PC-9 (cell line): Measurements from ENCODE around the gene ACP1. TPM values are rescaled to one million over a fixed set of nuclear protein-coding genes. Genes with fewer than 3 reads are reported as not detected.

Experiments used
- BruUV-seq: library from RNA; stranded (reverse); fragments of 400-500 nt; replicated peaks from 2 replicates; lab custom pipeline; 2021; lab: Mats Ljungman, UMichigan
- CTCF ChIA-PET: fragments of 300-600 bp; sonication (Branson Sonifier 250); formaldehyde crosslinking; loops from one replicate; lab custom pipeline; 2022; ENCODE audit warnings: antibody characterized with exemption; lab: Charles Lee
- POLR2A ChIA-PET: fragments of 300-600 bp; sonication (Branson Sonifier 250); formaldehyde crosslinking; loops from one replicate; lab custom pipeline; 2022; ENCODE audit warnings: antibody characterized with exemption; ENCODE audit not compliant: unreplicated experiment; lab: Charles Lee
- DNase-seq, 2 experiments: peaks; one replicate each; pipeline versions ENCODE4 v3.0.0 to v3.0.0-alpha.2; 2015 to 2022; ENCODE audit warnings: mixed read lengths in 1 of 2
- H2AFZ ChIP-seq: fragments of 200-600 bp; sonication (generic); 2 replicates; pipeline ENCODE4 v1.8.1; 2017; ENCODE audit warnings: antibody characterized with exemption
- H3F3A ChIP-seq: fragments of 200-600 bp; sonication (generic); 2 replicates; pipeline ENCODE4 v1.8.1; 2017; ENCODE audit warnings: antibody characterized with exemption, mild to moderate bottlenecking, low read depth; ENCODE audit not compliant: insufficient read depth
- H3K27ac ChIP-seq: fragments of 200-600 bp; sonication (generic); 2 replicates; pipeline ENCODE4 v1.6.1; 2016; ENCODE audit warnings: mixed run types
- H3K27me3 ChIP-seq: fragments of 200-600 bp; sonication (generic); 2 replicates; pipeline ENCODE4 v1.6.1; 2016; ENCODE audit warnings: low read depth, mixed run types; ENCODE audit not compliant: insufficient read depth
- H3K36me3 ChIP-seq: fragments of 200-600 bp; sonication (generic); 2 replicates; pipeline ENCODE4 v1.6.1; 2016; ENCODE audit warnings: low read depth, mixed run types
- H3K4me1 ChIP-seq: fragments of 200-600 bp; sonication (generic); replicated peaks from 2 replicates; pipeline ENCODE4 v1.6.1; 2016; ENCODE audit warnings: mixed run types; ENCODE audit not compliant: insufficient read depth
- H3K4me2 ChIP-seq: fragments of 200-600 bp; sonication (generic); 2 replicates; pipeline ENCODE4 v1.6.1; 2017; ENCODE audit warnings: mixed run types
- H3K4me3 ChIP-seq: fragments of 200-600 bp; sonication (generic); 2 replicates; pipeline ENCODE4 v1.6.1; 2016; ENCODE audit warnings: mixed run types
- H3K79me2 ChIP-seq: fragments of 200-600 bp; sonication (generic); 2 replicates; pipeline ENCODE4 v1.6.1; 2017; ENCODE audit warnings: low read depth, mixed run types
- H3K9me2 ChIP-seq: fragments of 200-600 bp; sonication (generic); 2 replicates; pipeline ENCODE4 v1.8.1; 2017; ENCODE audit warnings: mild to moderate bottlenecking; ENCODE audit not compliant: insufficient read depth
- H3K9me3 ChIP-seq: fragments of 200-600 bp; sonication (generic); 2 replicates; pipeline ENCODE4 v1.8.1; 2016; ENCODE audit warnings: low read depth; ENCODE audit not compliant: insufficient read depth
- H4K20me1 ChIP-seq: fragments of 200-600 bp; sonication (generic); 2 replicates; pipeline ENCODE4 v1.8.1; 2017; ENCODE audit not compliant: insufficient read depth
- EZH2 ChIP-seq: fragments of 200-600 bp; sonication (generic); IDR thresholded peaks from 2 replicates; pipeline ENCODE4 v1.8.0; 2017; ENCODE audit warnings: antibody characterized with exemption, low read depth
- intact Hi-C: fragments of 100-400 bp; cut with micrococcal nuclease; formaldehyde crosslinking; loops from one replicate; pipeline ENCODE4 v1.10.0; 2022; ENCODE audit not compliant: unreplicated experiment
- total RNA-seq: library from RNA; stranded (reverse); gene quantifications from 2 replicates; pipeline ENCODE4 v1.2.3, GENCODE V29; 2021
- TF ChIP-seq, protein P1 (sequence below): fragments of 200-600 bp; sonication (generic); conservative IDR thresholded peaks from 2 replicates; pipeline ENCODE4 v1.6.1; 2017; ENCODE audit warnings: mixed run types, antibody characterized with exemption, mild to moderate bottlenecking, moderate library complexity

Gene ACP1
- total RNA-seq, 1 experiment from 2014 or later, result 115 TPM

DNA sequence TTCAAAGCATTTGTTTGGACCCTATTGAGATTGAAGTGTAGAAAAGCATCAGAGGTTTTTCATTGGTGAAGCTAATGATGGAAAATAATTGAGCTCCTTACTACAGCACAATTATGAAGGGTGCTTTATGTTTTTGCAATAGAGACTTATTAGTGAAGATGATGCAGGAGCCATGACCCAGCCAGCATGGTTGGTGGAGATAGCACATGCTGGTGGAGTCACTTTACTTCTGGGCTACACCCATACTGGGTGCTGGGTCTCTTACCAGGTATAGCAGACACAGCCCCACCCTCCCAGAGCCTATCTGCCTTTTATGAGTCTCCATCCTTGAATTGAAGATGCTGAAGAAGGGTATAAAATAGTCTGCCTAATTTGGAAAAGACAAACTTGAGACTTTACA lies 3.6 kb downstream of the ACP1 start:
- ChIA-PET POLR2A (no interaction called here), CTCF (no interaction called here)
- peaks cover 18% of the 10 kb centered on the region for H3K4me1 ChIP-seq
- no peak for TF ChIP-seq EZH2
- no peak overlapping the region for H3K4me2 ChIP-seq
- no peaks in the 10 kb centered on the region; the same call in 1 of the 2 replicates for H3K9me3 ChIP-seq
- intact Hi-C loops, result no loop called here
- H3K27me3 ChIP-seq, result no peaks in the 10 kb centered on the region
- peaks cover 26% of the 10 kb centered on the region for H3K36me3 ChIP-seq
- H3F3A ChIP-seq, result peaks cover 7% of the 10 kb centered on the region; the same call in 1 of the 2 replicates
- no peak overlapping the region for H3K27ac ChIP-seq
- H3K9me2 ChIP-seq, result no peaks in the 10 kb centered on the region
- no peak for DNase-seq
- no peak overlapping the region for H3K4me3 ChIP-seq
- H2AFZ ChIP-seq, result no peak overlapping the region
- peaks cover 90% of the 10 kb centered on the region for H3K79me2 ChIP-seq
- BruUV-seq, result no TSS peak
- H4K20me1 ChIP-seq, result peaks cover 76% of the 10 kb centered on the region

DNA sequence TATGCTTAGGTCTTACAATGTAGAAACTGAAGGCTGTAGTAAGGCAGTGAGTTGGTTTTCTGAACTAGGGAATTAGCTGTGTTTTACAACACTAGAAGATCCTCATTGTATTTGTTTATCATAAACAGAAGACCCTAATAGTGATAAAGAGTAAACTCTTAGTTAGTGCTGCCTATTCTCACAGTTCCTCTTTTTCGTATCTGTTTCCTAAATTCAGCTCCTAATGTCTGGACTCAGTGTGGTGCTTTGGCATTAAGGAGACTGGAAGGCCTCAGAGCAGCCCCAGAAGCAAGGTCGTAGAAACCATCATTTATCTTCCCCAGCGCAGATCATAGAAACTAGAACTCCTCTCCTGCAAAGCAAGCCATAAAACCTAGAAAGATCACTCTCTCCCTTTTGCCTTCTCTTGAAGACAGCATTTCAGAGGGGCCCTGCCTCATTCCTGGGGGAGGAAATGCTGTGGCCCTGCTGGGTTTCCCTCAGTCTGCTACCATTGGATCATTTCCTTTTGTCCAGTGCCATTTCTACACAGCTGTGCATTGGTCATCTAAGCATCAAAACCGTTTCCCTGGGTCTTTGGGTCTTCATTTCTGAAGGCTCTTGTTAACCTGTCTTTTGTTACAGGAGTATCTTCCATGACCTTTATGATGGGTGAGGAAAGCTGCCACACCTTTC lies 4.7 kb downstream of the ACP1 start:
- peaks cover 85% of the 10 kb centered on the region for H4K20me1 ChIP-seq
- peaks cover 29% of the 10 kb centered on the region for H3K36me3 ChIP-seq
- no peaks in the 10 kb centered on the region for H3K9me3 ChIP-seq
- H3K27me3 ChIP-seq, result no peaks in the 10 kb centered on the region
- CTCF ChIA-PET, result no interaction called here
- peaks cover 18% of the 10 kb centered on the region for H3K4me1 ChIP-seq
- H3K4me3 ChIP-seq, result no peak overlapping the region
- H3F3A ChIP-seq, result peaks cover 7% of the 10 kb centered on the region; the same call in 1 of the 2 replicates
- no peak overlapping the region for H3K4me2 ChIP-seq
- H3K9me2 ChIP-seq, result no peaks in the 10 kb centered on the region
- no peak overlapping the region for H3K27ac ChIP-seq
- POLR2A ChIA-PET, result no interaction called here
- BruUV-seq, result no TSS peak
- intact Hi-C loops, result no loop called here
- no peak overlapping the region for H2AFZ ChIP-seq
- no peak for DNase-seq
- H3K79me2 ChIP-seq, result peaks cover 96% of the 10 kb centered on the region
- TF ChIP-seq, protein P1, sequence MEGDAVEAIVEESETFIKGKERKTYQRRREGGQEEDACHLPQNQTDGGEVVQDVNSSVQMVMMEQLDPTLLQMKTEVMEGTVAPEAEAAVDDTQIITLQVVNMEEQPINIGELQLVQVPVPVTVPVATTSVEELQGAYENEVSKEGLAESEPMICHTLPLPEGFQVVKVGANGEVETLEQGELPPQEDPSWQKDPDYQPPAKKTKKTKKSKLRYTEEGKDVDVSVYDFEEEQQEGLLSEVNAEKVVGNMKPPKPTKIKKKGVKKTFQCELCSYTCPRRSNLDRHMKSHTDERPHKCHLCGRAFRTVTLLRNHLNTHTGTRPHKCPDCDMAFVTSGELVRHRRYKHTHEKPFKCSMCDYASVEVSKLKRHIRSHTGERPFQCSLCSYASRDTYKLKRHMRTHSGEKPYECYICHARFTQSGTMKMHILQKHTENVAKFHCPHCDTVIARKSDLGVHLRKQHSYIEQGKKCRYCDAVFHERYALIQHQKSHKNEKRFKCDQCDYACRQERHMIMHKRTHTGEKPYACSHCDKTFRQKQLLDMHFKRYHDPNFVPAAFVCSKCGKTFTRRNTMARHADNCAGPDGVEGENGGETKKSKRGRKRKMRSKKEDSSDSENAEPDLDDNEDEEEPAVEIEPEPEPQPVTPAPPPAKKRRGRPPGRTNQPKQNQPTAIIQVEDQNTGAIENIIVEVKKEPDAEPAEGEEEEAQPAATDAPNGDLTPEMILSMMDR, result no peak
- no peak for TF ChIP-seq EZH2

DNA sequence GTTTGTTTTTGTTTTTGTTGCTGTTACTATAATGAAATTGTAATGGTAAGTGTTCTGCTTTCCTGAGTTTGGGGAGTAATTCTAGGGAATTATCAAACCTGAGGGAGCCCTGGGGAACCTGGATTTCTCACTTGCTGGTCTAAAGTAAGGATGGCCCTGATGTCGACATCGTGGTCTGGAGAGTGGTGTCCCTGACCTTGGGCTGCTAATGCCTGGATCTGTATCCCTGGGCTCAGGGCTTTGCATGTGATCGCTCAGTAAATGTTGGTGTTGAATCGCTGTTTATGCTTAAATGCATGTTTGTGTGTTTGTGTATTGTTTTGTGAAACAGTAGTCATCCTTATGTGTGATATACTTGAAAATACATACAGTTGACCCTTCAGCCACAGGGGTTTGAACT lies 6.1 kb downstream of the ACP1 start:
- Histone ChIP-seq H3K36me3 (peaks cover 43% of the 10 kb centered on the region), H2AFZ (no peak overlapping the region), H3K9me3 (no peaks in the 10 kb centered on the region), H3K27ac (no peak overlapping the region), H3F3A (peaks cover 10% of the 10 kb centered on the region; the same call in 1 of the 2 replicates), H3K4me3 (no peak overlapping the region), H4K20me1 (peaks cover 94% of the 10 kb centered on the region), H3K4me1 (peaks cover 15% of the 10 kb centered on the region), H3K9me2 (no peaks in the 10 kb centered on the region), H3K4me2 (no peak overlapping the region), H3K79me2 (peaks cover 88% of the 10 kb centered on the region), H3K27me3 (no peaks in the 10 kb centered on the region)
- intact Hi-C loops, result no loop called here
- no peak for DNase-seq
- BruUV-seq, result no TSS peak
- ChIA-PET CTCF (no interaction called here), POLR2A (no interaction called here)
- TF ChIP-seq EZH2, result no peak
- TF ChIP-seq, protein P1, result no peak
